Measurements from ENCODE around the gene CAPN9.

The CAPN9 gene

DNA sequence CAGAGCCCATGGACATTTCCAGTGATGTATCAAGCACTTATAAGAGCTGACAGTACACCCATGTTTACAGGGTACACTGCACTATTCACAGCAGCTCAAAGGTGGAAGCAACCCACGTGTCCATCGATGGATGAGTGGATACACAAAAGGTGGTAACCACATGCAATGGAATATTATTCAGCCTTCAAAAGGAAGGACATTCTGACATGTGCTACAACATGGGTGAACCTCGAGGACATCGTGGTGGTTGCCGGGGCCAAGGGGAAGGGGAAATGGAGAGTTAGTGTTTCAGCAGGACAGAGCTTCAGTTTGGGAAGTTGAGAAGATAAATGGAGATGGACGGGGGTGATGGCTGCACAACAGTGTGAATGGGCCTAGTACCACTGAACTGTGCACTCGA is 42.4 kb upstream of the CAPN9 start:
- no peaks in the 10 kb centered on the region for H3K36me3 ChIP-seq (ENCODE audit: control insufficient read depth in 2 of 2, insufficient read depth in 2 of 2, low read length in 2 of 2)
- no peaks in the 10 kb centered on the region for H3K27me3 ChIP-seq (ENCODE audit: control insufficient read depth in 2 of 2, insufficient read depth in 2 of 2, low read length in 2 of 2)
- H3K27ac ChIP-seq (ENCODE audit: low read depth in 2 of 2, low read length in 2 of 2), result no peak overlapping the region
- no peak overlapping the region for H3K9ac ChIP-seq (ENCODE audit: low read depth in 1 of 2, low read length in 2 of 2)
- H3K9me3 ChIP-seq (ENCODE audit: control insufficient read depth in 2 of 2, low read length in 2 of 2), result no peaks in the 10 kb centered on the region
- H3K4me3 ChIP-seq (ENCODE audit: low read length in 2 of 2), result no peak overlapping the region
- peaks cover 25% of the 10 kb centered on the region in 2 donors for H3K4me1 ChIP-seq (ENCODE audit: control insufficient read depth in 2 of 2, insufficient read depth in 2 of 2, low read length in 2 of 2)

DNA sequence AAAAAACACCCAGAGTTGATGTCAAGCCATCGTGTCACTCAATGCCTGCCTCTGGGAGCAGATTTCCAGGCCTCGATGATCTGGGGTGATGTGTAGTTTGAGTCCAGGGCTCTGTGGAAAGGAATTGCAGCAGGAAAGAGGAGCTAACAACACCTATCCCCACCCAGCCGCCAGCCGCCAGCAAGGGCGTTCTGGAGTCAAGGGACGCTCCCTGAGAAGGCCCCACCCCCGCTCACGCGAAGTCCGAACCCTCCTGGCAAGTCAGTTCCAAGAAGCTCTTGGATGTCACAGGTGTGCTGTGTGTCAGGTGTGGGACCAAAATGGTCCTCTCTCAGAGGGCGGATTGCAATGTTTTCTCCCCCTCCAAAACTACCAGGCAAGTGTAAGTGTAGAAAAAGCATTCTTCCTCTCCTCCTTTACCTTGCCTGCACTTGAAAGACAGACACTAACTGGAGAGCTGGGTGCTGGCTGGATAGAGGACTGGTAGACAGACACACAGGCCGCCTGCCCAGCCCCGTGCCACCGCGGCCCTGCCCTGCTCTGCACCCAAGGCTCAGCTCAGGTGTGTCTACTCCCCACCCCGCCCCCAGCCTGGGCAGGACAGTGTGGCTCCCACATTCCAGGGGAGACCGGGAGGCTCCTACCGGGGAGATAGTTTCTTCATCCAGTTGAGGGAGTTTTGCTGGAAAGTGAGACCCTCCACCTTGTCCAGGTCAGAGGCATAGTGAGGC is 41.7 kb upstream of the CAPN9 start:
- Histone ChIP-seq H3K4me3 (ENCODE audit: low read length in 2 of 2) (no peak overlapping the region), H3K9me3 (ENCODE audit: control insufficient read depth in 2 of 2, low read length in 2 of 2) (no peaks in the 10 kb centered on the region), H3K36me3 (ENCODE audit: control insufficient read depth in 2 of 2, insufficient read depth in 2 of 2, low read length in 2 of 2) (no peaks in the 10 kb centered on the region)

DNA sequence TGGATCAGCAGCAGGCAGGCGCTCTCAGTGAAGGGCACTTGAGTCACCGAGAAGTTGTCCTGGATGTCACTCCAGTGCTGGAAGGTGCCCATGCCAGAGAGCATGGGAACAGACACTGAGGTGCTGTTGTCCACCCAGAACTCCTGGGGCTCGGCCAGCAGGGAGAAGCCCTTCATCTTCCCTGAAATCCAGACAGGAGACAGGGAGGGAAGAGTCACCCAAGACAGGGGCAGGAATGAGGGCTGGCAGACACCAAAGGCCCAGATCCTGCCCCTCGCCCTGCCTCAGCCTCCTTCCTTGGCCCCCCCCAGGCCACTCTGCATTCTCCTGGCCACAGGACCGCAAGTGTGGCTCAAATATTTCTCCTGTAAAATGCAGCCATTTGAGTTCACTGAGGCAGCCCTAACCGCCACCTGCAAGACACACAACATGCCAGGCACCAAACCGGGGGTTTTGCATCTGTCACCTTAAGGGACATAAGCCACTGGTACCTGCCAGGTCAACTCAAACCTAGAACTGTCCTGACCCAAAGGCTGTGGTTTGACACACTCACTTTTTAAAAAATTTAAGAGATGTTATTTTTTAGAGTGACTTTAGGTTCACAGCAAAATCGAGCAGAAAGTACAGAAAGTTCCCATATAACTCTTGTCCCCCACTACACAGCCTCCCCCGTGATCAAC is 41.0 kb upstream of the CAPN9 start:
- Histone ChIP-seq H3K9ac (ENCODE audit: low read depth in 1 of 2, low read length in 2 of 2) (peak overlapping the region in 1 of 2 donors; percentile 29), H3K27me3 (ENCODE audit: control insufficient read depth in 2 of 2, insufficient read depth in 2 of 2, low read length in 2 of 2) (no peaks in the 10 kb centered on the region), H3K4me1 (ENCODE audit: control insufficient read depth in 2 of 2, insufficient read depth in 2 of 2, low read length in 2 of 2) (peaks cover 25% of the 10 kb centered on the region in 2 donors), H3K9me3 (ENCODE audit: control insufficient read depth in 2 of 2, low read length in 2 of 2) (no peaks in the 10 kb centered on the region), H3K4me3 (ENCODE audit: low read length in 2 of 2) (no peak overlapping the region), H3K27ac (ENCODE audit: low read depth in 2 of 2, low read length in 2 of 2) (no peak overlapping the region), H3K36me3 (ENCODE audit: control insufficient read depth in 2 of 2, insufficient read depth in 2 of 2, low read length in 2 of 2) (no peaks in the 10 kb centered on the region)

More for the DNA sequence above, 41.7 kb upstream of the CAPN9 start:
- H3K9ac ChIP-seq (ENCODE audit: low read depth in 1 of 2, low read length in 2 of 2), result peak overlapping the region in 1 of 2 donors; percentile 29
- no peaks in the 10 kb centered on the region for H3K27me3 ChIP-seq (ENCODE audit: control insufficient read depth in 2 of 2, insufficient read depth in 2 of 2, low read length in 2 of 2)
- H3K4me1 ChIP-seq (ENCODE audit: control insufficient read depth in 2 of 2, insufficient read depth in 2 of 2, low read length in 2 of 2), result peaks cover 25% of the 10 kb centered on the region in 2 donors
- H3K27ac ChIP-seq (ENCODE audit: low read depth in 2 of 2, low read length in 2 of 2), result peak overlapping the region; percentile 35 to 48

DNA sequence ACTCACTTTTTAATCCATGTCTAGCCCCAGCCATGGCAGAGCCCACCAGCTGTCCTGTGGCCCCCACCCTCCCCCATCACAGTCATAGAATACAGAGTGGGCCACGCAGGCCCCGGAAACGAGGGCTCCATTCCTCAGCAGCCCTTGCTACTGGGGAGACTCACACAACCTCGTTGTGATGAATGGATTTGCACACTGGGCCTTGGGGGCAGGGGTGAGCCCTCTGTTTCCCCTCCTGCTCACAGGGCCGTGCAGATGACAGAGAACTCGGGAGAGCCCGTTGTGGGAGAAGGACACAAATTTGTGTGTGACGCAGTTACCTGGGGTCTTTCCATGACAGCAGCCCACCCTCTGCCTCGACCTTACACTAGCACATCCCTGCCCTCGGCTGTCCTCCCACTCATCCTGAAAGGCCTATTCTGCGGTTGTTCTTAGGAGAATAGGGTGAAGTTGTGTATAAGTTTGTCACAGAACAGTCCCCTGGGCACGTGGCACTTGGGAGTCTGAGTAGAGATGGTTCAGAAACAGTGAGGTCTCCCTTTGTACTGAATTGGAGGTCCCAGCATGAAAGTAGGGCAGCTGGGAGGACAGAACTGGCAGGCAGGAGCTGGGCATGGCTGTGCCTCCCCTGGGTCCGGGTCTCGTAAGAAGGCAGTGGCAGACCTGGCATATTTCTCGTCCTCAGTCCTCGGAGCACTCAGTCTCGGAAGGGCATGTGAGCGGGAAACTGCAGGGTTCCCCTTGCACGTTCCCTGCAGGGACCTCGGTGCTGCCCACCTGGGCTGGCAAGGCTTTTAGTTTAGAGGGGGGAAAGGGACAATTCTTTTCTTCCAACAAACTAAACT is 40.1 kb upstream of the CAPN9 start:
- peaks cover 25% of the 10 kb centered on the region in 2 donors for H3K4me1 ChIP-seq (ENCODE audit: control insufficient read depth in 2 of 2, insufficient read depth in 2 of 2, low read length in 2 of 2)
- no peaks in the 10 kb centered on the region for H3K36me3 ChIP-seq (ENCODE audit: control insufficient read depth in 2 of 2, insufficient read depth in 2 of 2, low read length in 2 of 2)
- H3K9me3 ChIP-seq (ENCODE audit: control insufficient read depth in 2 of 2, low read length in 2 of 2), result no peaks in the 10 kb centered on the region
- H3K9ac ChIP-seq (ENCODE audit: low read depth in 1 of 2, low read length in 2 of 2), result no peak overlapping the region
- H3K4me3 ChIP-seq (ENCODE audit: low read length in 2 of 2), result no peak overlapping the region
- H3K27me3 ChIP-seq (ENCODE audit: control insufficient read depth in 2 of 2, insufficient read depth in 2 of 2, low read length in 2 of 2), result no peaks in the 10 kb centered on the region
- H3K27ac ChIP-seq (ENCODE audit: low read depth in 2 of 2, low read length in 2 of 2), result no peak overlapping the region

DNA sequence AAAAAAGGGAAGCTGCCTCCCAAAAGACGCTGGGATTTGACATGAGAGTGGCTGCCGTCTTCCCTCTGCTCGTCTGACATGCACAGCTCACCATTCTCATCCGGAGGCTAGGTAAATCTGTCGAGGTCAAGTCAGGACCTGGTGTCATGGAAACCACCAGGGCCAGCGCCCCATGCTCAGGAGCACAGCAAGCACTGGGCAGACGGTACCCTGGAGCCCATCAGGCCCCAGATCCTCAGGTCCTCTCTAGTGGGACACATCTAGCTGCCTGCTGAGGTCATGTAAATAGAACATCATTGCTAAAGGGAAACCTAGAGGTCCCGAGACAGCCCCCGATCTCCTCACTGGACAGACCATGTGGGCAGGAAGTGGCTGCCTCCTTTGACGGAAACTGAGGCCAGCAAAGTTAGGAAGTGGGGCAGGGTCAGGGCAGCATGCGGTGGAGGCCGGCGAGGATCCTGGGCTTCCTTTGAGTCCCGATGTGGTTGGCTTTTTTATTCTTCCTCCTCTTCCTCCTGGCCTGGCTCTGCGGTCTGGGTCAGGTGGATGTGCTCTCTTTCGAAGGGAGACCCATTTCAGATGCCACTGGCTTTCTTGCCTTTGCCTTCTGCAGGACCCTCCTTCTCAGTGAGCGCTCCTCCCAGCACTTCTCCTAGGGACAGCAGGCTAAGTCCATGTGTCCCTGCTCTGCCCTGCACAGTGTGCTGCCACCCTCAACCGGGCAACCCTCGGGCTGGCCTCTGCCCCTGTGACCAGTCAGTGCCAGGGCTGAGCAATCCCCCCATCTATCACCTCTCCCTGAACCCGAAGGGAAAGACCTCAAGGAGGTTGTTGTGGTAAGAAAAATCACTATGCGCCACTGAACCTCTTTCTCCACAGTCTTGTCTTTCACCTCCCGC is 39.2 kb upstream of the CAPN9 start:
- no peaks in the 10 kb centered on the region for H3K27me3 ChIP-seq (ENCODE audit: control insufficient read depth in 2 of 2, insufficient read depth in 2 of 2, low read length in 2 of 2)
- H3K4me1 ChIP-seq (ENCODE audit: control insufficient read depth in 2 of 2, insufficient read depth in 2 of 2, low read length in 2 of 2), result peaks cover 25% of the 10 kb centered on the region in 2 donors
- no peaks in the 10 kb centered on the region for H3K36me3 ChIP-seq (ENCODE audit: control insufficient read depth in 2 of 2, insufficient read depth in 2 of 2, low read length in 2 of 2)
- H3K27ac ChIP-seq (ENCODE audit: low read depth in 2 of 2, low read length in 2 of 2), result peak overlapping the region in 1 of 2 donors; percentile 9
- no peak overlapping the region for H3K4me3 ChIP-seq (ENCODE audit: low read length in 2 of 2)
- no peak overlapping the region for H3K9ac ChIP-seq (ENCODE audit: low read depth in 1 of 2, low read length in 2 of 2)
- no peaks in the 10 kb centered on the region for H3K9me3 ChIP-seq (ENCODE audit: control insufficient read depth in 2 of 2, low read length in 2 of 2)

DNA sequence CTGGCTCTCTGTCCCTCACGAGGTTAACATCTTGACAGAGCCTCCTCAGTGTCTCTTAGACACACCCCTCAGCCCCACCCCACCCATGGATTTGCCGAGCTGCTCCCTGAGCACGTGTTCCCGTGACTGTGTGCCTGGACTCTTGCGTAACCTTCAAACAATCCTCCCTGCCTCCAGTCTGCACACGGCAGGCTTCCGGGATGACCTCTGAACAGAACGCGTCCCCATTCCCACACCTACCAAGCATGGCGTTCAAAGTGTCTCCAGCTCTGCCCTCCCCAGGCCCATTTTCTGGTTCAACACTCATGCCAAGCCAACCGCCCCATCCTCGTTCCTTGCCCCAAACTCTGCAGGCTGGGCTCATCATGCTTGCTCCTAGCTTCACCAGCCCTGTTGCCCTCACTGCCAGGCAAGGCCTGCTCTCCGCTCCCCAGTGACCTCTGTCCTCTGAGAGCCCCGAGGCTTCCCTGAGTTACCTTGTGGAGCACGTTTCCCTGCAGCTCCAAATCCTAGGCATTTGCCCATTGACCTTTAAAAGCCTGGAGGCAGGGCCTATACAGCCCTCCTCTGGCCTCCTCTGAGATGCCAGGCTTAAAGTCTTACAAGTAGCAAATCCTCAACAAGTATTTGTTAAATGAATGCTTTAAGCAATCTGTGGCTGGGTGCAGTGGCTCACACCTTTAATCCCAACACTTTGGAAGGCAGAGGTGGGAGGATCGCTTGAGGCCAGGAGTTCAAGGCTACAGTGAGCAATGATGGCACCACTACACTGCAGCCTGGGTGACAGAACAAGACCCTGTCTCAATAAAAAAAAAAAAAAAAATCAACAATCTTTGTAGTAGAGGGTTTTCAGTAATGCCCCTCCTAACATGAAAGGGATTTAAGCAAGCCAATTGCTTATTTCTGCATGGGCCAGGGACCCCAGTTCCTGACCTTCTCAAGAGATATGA is 38.3 kb upstream of the CAPN9 start:
- Histone ChIP-seq H3K9me3 (ENCODE audit: control insufficient read depth in 2 of 2, low read length in 2 of 2) (no peaks in the 10 kb centered on the region), H3K4me3 (ENCODE audit: low read length in 2 of 2) (no peak overlapping the region), H3K27ac (ENCODE audit: low read depth in 2 of 2, low read length in 2 of 2) (peak overlapping the region; percentile 24 to 56), H3K36me3 (ENCODE audit: control insufficient read depth in 2 of 2, insufficient read depth in 2 of 2, low read length in 2 of 2) (no peaks in the 10 kb centered on the region), H3K27me3 (ENCODE audit: control insufficient read depth in 2 of 2, insufficient read depth in 2 of 2, low read length in 2 of 2) (no peaks in the 10 kb centered on the region), H3K9ac (ENCODE audit: low read depth in 1 of 2, low read length in 2 of 2) (no peak overlapping the region), H3K4me1 (ENCODE audit: control insufficient read depth in 2 of 2, insufficient read depth in 2 of 2, low read length in 2 of 2) (peaks cover 25% of the 10 kb centered on the region in 2 donors)

DNA sequence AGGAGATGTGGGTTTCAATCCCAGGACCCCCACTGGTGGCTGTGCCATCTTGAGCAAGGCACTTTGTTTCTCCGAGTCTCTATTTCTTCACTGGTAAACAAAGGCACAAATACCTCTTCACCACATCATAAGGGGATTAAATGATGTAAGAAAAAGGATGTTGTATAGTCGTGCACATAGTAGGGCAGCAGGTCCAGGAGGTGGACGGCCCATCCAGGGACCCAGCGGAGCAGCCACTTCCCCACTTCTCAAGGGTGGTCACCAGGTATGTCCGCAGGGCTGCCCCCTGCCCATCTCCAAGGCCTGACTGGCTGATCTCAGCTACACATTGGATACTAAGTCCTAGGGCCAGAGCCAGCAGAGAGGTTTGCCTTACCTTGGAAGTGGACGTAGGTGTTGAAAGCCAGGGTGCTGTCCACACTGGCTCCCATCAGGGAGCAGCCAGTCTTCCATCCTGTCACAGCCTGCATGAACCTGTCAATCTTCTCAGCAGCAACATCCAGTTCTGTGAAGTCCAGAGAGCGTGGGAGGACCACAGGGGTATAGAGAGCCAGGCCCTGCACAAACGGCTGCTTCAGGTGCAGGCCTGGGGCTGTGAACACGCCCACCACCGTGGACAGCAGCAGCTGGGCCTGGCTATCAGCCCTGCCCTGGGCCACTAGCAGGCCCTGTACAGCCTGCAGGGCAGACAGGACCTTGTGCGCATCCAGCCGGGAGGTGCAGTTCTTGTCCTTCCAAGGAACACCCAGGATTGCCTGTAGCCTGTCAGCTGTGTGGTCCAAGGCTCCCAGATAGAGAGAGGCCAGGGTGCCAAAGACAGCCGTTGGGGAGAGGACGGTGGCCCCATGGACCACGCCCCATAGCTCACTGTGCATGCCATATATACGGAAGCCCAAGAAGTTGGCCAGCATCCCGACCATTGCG is 37.3 kb upstream of the CAPN9 start:
- Histone ChIP-seq H3K4me3 (ENCODE audit: low read length in 2 of 2) (no peak overlapping the region), H3K4me1 (ENCODE audit: control insufficient read depth in 2 of 2, insufficient read depth in 2 of 2, low read length in 2 of 2) (peaks cover 23 to 27% of the 10 kb centered on the region in 2 donors), H3K9me3 (ENCODE audit: control insufficient read depth in 2 of 2, low read length in 2 of 2) (no peaks in the 10 kb centered on the region), H3K27ac (ENCODE audit: low read depth in 2 of 2, low read length in 2 of 2) (no peak overlapping the region), H3K36me3 (ENCODE audit: control insufficient read depth in 2 of 2, insufficient read depth in 2 of 2, low read length in 2 of 2) (no peaks in the 10 kb centered on the region), H3K9ac (ENCODE audit: low read depth in 1 of 2, low read length in 2 of 2) (no peak overlapping the region), H3K27me3 (ENCODE audit: control insufficient read depth in 2 of 2, insufficient read depth in 2 of 2, low read length in 2 of 2) (no peaks in the 10 kb centered on the region)

DNA sequence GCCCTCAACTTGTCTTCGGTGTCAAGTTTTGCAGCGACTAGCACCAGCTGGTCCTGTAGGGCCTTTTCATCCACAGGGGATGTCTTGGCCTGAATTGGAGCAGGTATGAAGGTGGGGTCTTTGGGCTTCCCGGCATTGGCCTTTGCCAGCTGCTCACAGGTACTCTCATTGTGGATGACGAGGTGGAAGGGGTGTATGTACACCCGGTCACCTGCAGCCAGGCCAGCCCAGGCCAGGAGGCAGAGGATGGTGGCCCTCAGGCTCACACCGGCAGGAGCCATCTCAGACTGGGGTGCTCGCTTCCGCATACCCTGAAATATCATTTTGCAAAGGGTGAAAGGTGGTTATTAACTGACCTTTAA is 36.7 kb upstream of the CAPN9 start:
- no peaks in the 10 kb centered on the region for H3K9me3 ChIP-seq (ENCODE audit: control insufficient read depth in 2 of 2, low read length in 2 of 2)
- no peaks in the 10 kb centered on the region for H3K27me3 ChIP-seq (ENCODE audit: control insufficient read depth in 2 of 2, insufficient read depth in 2 of 2, low read length in 2 of 2)
- H3K9ac ChIP-seq (ENCODE audit: low read depth in 1 of 2, low read length in 2 of 2), result no peak overlapping the region
- no peak overlapping the region for H3K27ac ChIP-seq (ENCODE audit: low read depth in 2 of 2, low read length in 2 of 2)
- H3K36me3 ChIP-seq (ENCODE audit: control insufficient read depth in 2 of 2, insufficient read depth in 2 of 2, low read length in 2 of 2), result no peaks in the 10 kb centered on the region
- H3K4me3 ChIP-seq (ENCODE audit: low read length in 2 of 2), result no peak overlapping the region
- peaks cover 17 to 20% of the 10 kb centered on the region in 2 donors for H3K4me1 ChIP-seq (ENCODE audit: control insufficient read depth in 2 of 2, insufficient read depth in 2 of 2, low read length in 2 of 2)
